Measurements from ENCODE around the gene ZNF540.
A peak's percentile ranks its signal among the peaks of the same experiment; 100 is the strongest.

- TF ChIP-seq EGR1 (IDR thresholded peaks at IDR 0.05), result no peak
- TF ChIP-seq TCF12 (IDR thresholded peaks at IDR 0.05; ENCODE audit: low read depth), result no peak
- peak; percentile 44 for TF ChIP-seq MAX (IDR thresholded peaks at IDR 0.05)
- no peak for TF ChIP-seq NFIC (IDR thresholded peaks at IDR 0.05)
- TF ChIP-seq, protein P1, sequence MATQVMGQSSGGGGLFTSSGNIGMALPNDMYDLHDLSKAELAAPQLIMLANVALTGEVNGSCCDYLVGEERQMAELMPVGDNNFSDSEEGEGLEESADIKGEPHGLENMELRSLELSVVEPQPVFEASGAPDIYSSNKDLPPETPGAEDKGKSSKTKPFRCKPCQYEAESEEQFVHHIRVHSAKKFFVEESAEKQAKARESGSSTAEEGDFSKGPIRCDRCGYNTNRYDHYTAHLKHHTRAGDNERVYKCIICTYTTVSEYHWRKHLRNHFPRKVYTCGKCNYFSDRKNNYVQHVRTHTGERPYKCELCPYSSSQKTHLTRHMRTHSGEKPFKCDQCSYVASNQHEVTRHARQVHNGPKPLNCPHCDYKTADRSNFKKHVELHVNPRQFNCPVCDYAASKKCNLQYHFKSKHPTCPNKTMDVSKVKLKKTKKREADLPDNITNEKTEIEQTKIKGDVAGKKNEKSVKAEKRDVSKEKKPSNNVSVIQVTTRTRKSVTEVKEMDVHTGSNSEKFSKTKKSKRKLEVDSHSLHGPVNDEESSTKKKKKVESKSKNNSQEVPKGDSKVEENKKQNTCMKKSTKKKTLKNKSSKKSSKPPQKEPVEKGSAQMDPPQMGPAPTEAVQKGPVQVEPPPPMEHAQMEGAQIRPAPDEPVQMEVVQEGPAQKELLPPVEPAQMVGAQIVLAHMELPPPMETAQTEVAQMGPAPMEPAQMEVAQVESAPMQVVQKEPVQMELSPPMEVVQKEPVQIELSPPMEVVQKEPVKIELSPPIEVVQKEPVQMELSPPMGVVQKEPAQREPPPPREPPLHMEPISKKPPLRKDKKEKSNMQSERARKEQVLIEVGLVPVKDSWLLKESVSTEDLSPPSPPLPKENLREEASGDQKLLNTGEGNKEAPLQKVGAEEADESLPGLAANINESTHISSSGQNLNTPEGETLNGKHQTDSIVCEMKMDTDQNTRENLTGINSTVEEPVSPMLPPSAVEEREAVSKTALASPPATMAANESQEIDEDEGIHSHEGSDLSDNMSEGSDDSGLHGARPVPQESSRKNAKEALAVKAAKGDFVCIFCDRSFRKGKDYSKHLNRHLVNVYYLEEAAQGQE (IDR thresholded peaks at IDR 0.05; ENCODE audit: low read depth), result no peak
- no peak; the same call in 1 of the 2 replicates for TF ChIP-seq USF1 (IDR thresholded peaks at IDR 0.05)
- TF ChIP-seq YY1 (IDR thresholded peaks at IDR 0.05; ENCODE audit: low read depth), result 0 out of 2 replicates have a peak, but pooled peaks have one; percentile 46
- TF ChIP-seq CREB1 (IDR thresholded peaks at IDR 0.05; ENCODE audit: low read depth), result no peak
- no peak for TF ChIP-seq EP300 (IDR thresholded peaks at IDR 0.05; ENCODE audit: borderline replicate concordance)
- TF ChIP-seq FOXM1 (IDR thresholded peaks at IDR 0.05; ENCODE audit: borderline replicate concordance, low read depth), result no peak
Measured at GRCh38 chr19:37594982-37595382, 306 bp downstream of the ZNF540 start.
